GM18909 (cell line): ENCODE measurements around the gene ATL1.
"Not testable (repeated sequence)": the region's sequence is repeated elsewhere in the genome, so short reads cannot be mapped to it uniquely, and the experiment has no call there.

Experiments used
- ATAC-seq: cut with Tn5 transposase; IDR thresholded peaks from one replicate; pipeline ENCODE4 v1.9.1; 2021; ENCODE audit warnings: mild to moderate bottlenecking; ENCODE audit not compliant: unreplicated experiment, poor library complexity

ATL1 gene

DNA sequence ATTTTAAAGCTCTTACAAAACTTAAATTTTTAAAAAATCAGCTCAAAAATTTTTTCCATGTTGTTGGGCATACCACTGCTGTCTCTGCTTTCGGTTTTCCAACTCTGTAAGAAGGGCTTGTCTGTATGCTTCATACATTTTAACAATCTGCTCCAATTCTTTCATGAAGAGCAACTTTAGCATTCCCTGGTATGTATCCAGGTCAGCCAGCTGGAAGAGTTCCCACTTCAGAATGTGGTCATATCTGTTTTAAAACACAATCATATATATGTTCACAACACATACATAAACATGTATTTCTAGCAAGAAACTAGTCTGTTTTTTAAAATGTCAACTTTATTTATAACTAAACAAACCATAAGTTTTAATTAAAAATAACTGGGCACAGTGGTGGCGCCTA lies 75.2 kb downstream of the ATL1 start:
- no peak for ATAC-seq

DNA sequence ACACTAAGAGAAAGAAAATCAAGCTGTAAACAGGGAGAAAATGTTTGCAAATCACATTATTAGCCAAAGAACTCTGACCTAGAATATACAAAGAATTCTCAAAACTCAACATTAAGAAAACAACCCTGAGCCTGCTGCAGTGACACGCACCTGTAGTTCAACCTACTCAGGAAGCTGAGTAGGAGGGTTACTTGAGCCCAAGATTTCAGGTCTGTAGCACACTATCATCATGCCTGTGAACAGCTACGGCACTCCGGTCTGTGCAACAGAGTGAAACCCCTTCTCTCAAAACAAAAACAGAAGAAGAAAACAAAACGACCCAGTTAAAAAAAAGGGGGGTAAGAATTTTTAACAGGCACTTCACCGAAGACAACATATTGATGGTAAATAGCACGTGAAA lies 87.3 kb downstream of the ATL1 start:
- ATAC-seq: peak; percentile 93

DNA sequence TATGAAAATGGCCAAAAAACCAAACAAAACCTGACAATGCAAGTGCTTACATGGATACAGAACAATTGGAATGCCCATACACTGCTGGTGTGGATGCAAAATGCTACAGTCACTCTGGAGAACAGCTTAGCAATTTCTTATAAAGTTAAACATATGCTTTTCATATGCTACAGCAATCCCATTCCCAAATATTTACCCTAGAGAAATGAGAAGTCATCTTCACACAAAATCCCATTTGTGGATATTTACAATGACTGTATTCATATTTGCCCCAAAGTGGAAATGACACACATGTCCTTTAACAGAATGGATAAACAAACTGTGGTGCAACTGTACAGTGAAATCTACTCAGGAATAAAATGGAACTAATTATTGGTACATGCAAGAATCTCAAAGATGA lies 87.8 kb downstream of the ATL1 start:
- no peak for ATAC-seq

DNA sequence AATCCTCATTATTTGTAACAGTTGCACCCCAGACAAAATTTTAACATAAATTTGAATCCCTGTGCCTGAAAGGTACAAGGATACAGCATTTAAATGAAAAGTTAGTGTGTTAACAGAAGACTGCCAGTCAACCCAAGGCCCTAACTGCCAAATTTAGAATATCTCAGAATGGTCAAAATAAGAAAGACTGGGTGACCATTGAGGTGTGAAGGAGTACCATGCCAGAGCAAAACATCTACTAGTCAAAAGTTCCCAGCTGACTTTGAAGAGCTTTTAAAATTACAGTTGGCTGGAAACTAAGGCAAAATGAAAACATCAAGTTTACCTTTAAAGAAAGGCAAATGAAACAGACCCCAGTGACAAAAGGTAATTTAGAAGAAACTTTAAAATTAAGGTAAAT lies 89.7 kb downstream of the ATL1 start:
- ATAC-seq: peak; percentile 56

DNA sequence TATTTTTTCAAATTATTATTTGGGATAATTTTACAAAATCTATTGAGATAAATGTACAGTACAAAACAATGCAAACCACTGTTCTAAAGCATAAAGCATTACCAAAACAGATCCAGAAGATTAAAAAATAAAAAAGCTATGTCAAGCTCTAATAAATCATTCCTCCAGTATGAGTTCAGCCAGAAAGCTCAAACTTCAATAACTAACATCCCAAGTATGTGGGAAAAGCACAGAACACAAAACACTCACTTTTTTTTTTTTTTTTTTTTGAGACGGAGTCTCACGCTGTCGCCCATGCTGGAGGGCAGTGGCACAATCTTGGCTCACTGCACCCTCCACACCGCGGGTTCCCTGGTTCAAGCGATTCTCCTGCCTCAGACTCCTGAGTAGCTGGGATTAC lies 96.8 kb downstream of the ATL1 start:
- ATAC-seq: no peak

DNA sequence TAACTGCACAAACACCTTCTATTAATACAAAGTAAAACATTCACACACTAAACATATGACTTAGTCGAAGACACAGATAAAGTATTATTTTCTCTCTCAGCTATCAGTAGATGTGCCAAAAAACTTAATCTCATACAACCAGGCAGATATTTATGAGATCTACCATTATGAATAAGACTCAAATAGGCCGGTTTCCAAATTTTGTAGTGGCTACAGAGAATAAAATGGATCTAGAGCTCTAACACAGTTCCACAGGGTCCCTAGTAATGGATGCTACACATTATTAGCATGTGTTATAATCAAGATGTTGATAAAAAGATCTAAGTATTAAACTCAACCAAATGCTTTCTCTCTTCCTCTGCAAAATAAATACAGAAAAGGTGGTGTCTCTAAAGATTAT lies 97.8 kb downstream of the ATL1 start:
- ATAC-seq: no peak

- ATAC-seq: no peak
These were observed 98.3 kb downstream of the ATL1 start for GRCh38 chr14:50658203-50658602.

DNA sequence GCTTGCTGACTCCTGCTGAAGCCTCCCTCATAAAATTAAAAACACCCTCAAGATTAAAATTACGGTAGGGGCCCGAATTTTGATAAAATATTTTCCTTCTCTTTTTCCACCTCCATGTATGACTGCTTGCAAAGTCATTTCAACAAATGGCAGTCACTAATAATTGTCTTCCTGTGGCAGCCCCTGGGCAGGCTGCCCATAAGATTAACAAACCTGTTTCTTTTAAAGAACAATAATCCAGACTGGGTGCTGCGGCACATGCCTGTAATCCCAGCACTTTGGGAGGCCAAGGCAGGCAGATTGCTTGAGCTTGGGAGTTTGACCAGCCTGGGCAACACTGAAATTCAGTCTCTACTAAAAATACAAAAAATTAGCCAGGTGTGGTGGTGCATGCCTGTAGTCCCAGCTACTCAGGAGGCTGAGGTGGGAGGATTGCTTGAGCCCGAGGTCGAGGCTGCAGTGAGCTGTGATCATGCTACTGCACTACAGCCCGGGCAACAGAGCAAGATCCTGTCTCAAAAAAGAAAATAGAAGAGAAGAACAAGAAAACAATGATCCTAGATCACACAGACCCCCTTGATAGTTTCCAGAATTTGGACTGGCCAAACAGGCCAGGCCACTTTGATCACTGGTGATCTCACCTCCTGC lies 99.5 kb downstream of the ATL1 start:
- no peak for ATAC-seq

DNA sequence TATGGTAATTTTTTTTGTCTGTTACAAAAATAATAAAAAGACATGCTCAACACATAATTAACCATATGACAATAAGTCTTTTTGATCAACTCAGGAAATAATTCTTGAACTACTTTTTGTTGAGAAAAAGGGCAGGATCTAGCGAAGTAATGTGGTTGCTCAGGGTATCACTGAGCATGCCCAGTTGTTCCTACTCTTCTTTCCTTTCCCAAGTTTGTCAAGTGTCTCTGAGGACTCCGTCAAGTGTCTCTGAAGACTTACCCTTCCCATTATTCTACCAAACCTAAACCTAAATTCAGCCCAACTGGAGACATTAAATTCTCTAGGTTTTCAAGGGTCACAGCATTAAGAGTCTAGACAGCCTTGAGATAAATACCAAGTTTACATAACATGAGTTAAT lies 104.6 kb downstream of the ATL1 start:
- not testable (repeated sequence) for ATAC-seq

GRCh38 chr14:50665300-50665699 lies 105.4 kb downstream of the ATL1 start:
- not testable (repeated sequence) for ATAC-seq

GRCh38 chr14:50666772-50667683 lies 107.1 kb downstream of the ATL1 start:
- no peak for ATAC-seq

DNA sequence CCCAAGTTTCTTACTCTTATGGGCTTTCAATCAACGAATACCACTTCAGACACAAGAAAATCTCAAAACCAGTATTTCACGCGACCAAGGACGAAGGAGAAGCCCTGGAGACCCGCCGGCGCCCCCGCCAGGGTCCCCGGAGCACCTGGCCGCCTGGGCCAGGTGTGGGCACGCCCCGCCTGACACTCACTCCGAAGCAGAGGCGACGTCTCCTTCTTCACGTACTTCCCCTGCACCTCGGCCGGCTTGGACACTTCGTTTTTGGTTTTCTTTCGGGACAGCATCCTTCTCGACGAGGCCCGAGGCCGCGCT lies 107.7 kb downstream of the ATL1 start:
- ATAC-seq: peak; percentile 61

GRCh38 chr14:50667996-50668825 lies 108.3 kb downstream of the ATL1 start, which contains the start of gene SAV1:
SAV1 (minus strand) TSS chr14:50668306; CDS start chr14:50667967, 339 bp downstream.
- peak; percentile 60 for ATAC-seq

GRCh38 chr14:50668826-50669143 lies 108.8 kb downstream of the ATL1 start:
- ATAC-seq: no peak

DNA sequence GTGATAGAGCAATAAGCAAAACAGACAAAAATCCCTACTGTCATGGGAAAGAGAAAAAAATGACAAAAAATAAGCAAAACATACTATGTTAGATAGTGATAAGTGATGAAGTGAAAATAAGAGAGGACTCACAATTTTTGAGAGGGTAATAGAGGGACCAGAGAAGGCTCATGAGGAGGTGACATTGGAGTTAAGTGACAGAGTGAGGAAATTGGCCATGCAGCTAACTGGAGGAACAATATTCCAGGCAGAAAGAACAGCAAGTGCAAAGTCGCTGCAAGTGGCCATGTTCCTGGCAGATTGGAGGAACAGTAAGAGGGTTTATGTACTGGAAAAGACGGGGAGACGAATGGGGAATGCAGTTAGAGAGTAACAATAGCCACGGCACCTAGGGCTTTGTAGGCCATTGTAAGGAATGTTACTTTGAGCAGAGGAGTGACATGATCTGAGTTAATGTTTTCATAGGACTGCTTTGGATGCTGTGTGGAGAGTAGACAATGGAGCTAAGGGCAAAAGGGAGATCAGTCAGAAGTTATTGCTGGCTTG lies 109.6 kb downstream of the ATL1 start:
- ATAC-seq: no peak

- ATAC-seq: no peak
These were observed 110.4 kb downstream of the ATL1 start for GRCh38 chr14:50670196-50670865.

GRCh38 chr14:50670866-50671256 lies 110.9 kb downstream of the ATL1 start:
- ATAC-seq: no peak

- ATAC-seq: no peak
These were observed 115.7 kb downstream of the ATL1 start for GRCh38 chr14:50675597-50675996.

DNA sequence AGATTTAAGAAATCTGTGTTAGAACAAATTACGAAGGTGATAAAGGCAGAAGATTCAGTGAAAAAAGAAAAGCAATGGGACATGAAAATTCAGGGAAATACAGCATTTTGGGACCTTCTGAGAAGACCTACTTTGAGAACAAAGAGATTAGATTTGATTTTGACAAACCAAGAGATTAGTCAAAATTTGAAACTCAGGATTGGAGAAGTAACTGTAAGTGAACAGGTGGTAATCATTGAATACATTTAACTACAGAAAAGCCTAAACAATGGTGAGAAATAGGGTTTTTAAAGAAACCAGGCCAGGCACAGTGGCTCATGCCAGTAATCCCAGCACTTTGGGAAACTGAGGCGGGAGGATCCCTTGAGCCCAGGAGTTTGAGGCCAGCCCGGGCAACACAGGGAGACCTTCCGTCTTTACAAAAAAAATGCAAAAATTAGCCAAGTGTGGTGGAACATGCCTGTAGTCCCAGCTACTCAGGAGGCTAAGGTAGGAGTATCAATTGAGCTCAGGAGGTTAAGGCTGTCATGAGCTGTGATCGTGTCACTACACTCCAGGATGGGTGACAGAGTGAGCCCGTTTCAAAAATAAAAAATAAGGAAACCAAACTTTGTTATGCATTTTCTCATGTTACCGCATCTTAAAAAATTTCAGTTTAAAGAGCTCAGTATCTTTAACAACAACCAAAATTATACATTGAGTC lies 117.0 kb downstream of the ATL1 start:
- peak; percentile 40 for ATAC-seq
